Central memory CD4-positive, alpha-beta T cell (primary cell): ENCODE data around the gene NOP53.
"Not testable (repeated sequence)": the region's sequence is repeated elsewhere in the genome, so short reads cannot be mapped to it uniquely, and the experiment has no call there.

Experiments used
- DNase-seq: peaks from one replicate; pipeline ENCODE4 v3.0.0; 2022

NOP53 gene

GRCh38 chr19:47718415-47719046, 26.8 kb upstream of the NOP53 start:
- DNase-seq, result not testable (repeated sequence)

DNA sequence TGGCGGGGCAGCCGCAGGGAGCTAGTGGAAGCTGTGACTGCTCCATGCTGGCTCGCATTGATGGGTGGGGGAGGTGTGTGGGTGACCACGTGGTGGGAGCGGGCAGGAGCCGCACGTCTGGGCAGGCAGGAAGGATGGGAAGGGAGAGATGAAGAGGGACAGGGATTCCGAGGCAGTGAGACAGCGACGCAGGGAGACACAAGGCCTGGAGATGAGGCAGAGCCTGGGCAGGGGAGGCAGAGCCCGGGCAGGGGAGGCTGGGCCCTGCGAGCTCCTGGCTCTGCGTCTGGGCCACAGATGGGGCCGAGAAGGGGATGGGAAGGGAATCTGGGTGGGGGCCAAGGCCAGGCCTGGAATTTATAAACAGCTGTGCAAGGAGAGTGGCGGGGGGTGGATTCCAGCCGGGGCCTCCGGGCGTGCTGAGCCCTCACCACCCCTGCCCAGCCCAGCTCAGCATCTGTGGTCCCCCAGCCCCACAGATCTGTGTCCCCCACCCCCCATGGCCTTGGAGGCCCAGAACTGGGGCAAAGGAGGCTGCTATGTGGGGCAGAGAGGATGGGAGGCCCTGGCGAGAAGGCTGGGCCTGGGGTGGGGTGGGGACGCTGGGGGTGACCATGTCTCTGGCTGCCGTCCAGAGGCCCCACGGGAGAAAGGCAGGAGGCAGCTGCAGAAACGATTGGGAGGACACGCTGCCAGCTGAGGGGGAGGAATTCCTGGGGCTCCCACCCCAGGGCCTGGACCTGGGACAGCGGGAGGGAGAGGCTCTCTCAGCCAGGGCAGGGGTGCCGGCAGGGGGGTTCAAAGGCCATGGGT, 26.1 kb upstream of the NOP53 start:
- DNase-seq, result no peak

DNA sequence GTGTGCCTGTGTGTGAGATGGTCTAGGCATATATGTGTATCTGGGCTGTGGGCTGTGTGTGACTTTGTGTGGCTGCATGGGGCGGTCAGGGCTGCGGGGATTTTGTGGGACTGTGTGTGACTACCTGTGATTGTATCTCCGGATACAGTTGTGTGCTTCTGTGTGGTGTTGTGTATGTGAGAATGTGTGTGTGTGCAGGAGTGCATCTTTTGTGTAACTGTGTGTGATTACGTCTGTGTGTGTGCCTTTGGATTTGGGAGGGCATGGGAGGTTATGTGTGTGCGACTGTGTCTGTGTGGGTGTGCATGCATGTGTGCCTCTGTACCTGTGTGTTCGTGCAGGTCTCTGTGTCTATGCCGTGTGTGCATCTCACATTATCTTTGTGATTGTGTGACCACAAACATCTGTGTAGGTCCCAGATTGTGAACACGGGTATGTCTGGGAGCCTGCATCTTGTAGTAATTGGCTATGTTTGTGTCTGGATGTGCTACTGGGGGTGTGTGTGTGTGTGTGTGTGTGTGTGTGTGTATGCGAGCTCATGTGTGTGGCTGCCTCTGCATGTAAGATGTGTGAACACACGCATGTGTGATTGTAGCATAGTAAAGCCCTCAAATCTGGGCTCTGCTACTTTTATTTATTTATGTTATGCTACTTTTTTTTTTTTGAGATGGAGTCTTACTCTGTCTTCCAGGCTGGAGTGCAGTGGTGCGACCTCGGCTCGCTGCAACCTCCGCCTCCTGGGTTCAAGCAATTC, 24.5 kb upstream of the NOP53 start:
- DNase-seq, result no peak

GRCh38 chr19:47723581-47723940, 21.8 kb upstream of the NOP53 start:
- DNase-seq, result no peak

GRCh38 chr19:47725759-47726401, 19.5 kb upstream of the NOP53 start:
- DNase-seq, result no peak

DNA sequence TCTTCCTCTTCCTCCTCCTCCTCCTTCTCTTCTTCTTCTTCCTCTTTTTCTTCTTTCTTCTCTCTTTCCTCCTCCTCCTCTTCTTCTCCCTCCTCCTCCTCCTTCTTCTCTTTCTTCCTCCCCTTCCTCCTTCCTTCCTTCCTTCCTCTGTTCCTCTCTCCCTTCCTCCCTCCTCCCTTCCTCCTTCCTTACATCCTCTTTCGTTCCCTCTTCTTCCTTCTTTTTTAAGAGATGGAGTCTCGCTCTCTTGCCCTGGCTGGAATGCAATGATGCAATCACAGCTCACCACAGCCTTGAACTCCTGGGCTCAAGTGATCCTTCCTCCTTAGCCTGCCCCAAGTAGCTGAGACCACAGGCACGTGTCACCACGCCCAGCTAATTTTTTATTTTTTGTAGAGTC, 18.9 kb upstream of the NOP53 start:
- DNase-seq, result no peak

- not testable (repeated sequence) for DNase-seq
These were observed 17.1 kb upstream of the NOP53 start for GRCh38 chr19:47728295-47728694.

DNA sequence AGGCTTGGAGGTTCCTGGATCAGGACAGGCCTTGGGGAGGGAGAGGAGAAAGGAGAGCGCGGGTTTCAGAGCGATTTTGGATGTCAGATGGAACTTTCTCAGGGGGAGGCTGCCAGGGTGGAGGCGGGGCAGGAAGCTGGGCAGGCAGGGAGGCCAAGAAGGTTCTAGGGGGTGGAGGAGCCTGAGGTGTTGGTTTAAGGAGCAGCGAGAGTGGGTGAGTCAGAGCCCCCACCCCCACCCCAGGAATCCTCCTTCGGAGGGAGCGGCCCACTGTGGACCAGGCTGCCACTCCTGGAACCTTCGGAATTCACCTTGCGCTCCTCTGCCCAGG, 15.9 kb upstream of the NOP53 start:
- DNase-seq, result no peak

- DNase-seq, result no peak
These were observed 15.4 kb upstream of the NOP53 start for GRCh38 chr19:47729799-47730520.

DNA sequence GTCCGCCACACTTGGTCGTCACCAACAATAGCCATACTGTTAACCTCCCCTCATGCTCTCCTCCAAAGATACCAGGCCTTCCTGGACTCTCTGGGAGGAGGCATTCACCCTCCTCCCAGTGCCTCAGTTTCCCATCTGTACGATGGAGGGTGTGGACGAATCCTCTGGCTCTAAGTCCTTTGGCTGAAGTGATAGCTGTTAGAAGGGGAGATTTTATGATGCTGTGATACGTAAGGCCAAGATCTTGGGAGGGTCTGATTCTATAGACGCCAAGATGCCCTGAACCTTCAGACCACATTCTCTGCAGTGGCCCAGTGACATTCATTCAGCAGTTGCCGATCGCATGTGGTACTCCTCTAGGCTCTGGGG, 14.8 kb upstream of the NOP53 start:
- no peak for DNase-seq

- no peak for DNase-seq
These were observed 14.4 kb upstream of the NOP53 start for GRCh38 chr19:47730910-47731309.

- no peak for DNase-seq
These were observed 10.2 kb upstream of the NOP53 start for GRCh38 chr19:47735131-47735530.

DNA sequence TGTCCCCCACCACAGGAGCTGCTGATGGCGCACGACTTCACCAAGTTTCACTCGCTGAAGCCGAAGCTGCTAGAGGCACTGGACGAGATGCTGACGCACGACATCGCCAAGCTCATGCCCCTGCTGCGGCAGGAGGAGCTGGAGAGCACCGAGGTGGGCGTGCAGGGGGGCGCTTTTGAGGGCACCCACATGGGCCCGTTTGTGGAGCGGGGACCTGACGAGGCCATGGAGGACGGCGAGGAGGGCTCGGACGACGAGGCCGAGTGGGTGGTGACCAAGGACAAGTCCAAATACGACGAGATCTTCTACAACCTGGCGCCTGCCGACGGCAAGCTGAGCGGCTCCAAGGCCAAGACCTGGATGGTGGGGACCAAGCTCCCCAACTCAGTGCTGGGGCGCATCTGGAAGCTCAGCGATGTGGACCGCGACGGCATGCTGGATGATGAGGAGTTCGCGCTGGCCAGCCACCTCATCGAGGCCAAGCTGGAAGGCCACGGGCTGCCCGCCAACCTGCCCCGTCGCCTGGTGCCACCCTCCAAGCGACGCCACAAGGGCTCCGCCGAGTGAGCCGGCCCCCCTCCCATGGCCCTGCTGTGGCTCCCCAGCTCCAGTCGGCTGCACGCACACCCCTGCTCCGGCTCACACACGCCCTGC, 4.4 kb upstream of the NOP53 start:
- no peak for DNase-seq

DNA sequence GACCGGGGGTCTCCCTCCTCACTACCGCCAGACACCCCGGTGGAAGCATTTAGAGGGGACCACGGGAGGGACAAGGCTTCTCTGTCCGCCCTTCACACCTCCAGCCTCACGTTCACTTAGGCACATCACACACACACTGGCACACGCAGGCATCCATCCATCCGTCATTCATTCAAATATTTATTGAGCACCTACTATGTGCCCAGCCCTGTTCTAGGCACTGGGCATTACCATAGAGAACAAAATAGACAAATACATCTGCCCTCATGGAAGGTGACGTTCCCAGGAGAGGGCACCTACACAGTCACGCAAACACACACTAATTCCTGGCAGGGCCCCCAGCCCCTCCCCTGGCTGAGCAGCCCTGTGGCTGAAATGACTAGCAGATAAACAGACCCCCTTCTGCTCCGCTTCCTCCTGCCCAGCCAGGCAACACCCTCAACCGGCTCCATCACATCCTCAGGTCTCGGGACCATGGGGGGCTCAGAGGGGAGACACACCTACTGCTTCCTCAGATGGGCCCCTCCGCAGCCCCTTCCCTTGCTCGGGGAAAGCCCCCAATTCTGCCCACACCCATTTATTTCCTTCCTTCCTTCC, 3.7 kb upstream of the NOP53 start:
- DNase-seq, result no peak

- DNase-seq, result no peak
These were observed 2.7 kb upstream of the NOP53 start for GRCh38 chr19:47742634-47743033.

DNA sequence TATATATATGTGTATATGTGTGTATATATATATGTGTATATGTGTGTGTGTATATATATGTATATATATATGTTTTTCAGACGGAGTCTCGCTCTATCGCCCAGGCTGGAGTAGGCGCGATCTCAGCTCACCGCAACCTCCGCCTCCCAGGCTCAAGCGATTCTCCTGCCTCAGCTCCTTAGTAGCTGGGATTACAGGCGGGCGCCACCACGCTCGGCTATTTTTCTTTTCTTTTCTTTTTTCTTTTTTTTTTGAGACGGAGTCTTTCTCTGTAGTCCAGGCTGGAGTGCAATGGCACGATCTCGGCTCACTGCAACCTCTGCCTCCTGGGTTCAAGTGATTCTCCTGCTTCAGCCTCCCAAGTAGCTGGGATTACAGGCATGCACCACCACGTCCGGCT, 783 bp downstream of the NOP53 start:
- not testable (repeated sequence) for DNase-seq

DNA sequence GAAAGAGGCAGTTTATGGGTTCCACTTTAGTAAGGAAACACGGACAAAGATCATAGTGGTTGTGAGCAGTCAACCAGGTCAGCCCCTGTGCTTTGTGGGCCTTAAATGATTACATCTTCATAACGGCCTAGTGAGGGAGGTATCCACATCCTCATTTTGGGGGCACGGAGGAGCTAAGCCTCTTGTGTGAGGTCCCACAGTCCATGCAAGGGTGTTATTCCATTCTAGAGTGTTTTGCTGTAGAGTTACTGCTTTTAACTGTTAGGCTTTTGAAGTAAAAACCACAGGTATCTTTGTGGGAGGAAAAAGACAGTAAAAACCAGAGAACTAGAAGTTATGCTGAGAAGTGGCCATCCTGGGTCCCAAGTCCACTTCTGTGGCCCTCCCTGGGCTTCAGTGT, 4.0 kb downstream of the NOP53 start:
- no peak for DNase-seq

- no peak for DNase-seq
These were observed 5.4 kb downstream of the NOP53 start for GRCh38 chr19:47750752-47751151.

DNA sequence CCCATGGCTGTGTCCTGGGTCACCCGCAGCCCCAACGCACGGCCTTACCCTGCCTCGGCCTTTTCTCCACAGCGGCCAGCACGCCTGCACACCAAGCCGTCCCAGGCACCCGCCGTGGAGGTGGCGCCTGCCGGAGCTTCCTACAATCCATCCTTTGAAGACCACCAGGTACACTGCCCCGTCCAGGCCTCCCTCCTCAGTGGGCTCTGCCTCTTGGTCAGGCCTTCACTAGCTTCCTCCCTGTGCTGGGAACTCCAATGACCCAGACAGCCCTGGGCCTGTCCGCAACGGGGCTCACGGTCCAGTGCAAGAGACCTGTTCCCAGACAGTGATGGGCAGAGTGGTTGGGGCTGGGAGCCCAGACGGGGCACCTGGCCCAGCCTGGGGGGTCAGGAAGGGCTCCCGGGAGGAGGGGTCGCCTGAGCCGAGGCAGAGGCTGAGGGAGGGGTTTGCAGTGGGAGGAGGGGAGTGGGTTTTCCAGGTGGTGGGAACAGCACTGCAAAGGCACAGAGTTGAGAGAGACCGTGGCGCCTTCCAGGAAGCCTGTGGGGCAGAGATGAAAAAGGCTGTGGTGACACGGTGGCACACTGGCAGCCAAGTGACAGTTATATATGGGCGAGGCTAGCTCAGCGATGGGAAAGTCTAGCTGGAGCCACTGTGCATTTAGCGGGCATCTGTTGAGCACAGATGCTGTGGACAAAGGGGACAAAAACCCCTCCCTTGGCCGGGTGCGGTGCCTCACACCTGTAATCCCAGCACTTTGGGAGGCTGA, 7.3 kb downstream of the NOP53 start:
- DNase-seq, result no peak

DNA sequence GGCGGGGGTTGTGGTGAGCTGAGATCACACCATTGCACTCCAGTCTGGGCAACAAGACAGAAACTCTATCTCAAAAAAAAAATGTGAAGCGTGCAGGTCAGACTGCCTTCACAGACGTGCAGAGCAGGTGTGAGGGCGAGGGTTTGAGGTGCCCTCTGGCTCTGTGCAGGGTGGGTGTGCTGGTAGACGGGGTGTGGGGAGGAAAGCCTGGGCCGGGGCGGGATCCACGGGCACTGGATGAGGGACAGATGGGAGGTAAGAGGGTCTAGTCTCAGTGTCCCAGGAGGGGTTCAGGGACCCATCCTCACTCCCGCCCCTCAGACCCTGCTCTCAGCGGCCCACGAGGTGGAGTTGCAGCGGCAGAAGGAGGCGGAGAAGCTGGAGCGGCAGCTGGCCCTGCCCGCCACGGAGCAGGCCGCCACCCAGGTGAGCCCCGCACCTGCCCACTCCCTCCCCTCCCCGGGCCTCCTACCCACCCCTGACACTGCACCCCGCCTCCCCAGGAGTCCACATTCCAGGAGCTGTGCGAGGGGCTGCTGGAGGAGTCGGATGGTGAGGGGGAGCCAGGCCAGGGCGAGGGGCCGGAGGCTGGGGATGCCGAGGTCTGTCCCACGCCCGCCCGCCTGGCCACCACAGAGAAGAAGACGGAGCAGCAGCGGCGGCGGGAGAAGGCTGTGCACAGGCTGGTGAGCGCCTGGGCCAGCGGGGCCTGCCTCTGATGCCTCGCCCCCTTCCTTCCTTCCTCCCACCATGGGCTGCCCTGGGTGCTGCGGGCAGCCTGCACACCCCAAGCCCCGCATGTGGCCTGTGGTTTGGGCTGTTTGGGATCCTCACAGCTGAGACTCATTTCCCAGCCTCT, 9.1 kb downstream of the NOP53 start:
- DNase-seq, result no peak
